HFF-Myc (cell line): ENCODE results near the gene TOM1.

ENCODE experiments used
- DNase-seq: peaks from one replicate; pipeline ENCODE4 v3.0.0-alpha.2; 2011; ENCODE audit warnings: low read depth; ENCODE audit errors: extremely low read depth
- H3K4me3 ChIP-seq: replicated peaks from 2 replicates; pipeline ENCODE4 v1.5.1; 2011; ENCODE audit warnings: low read depth, mild to moderate bottlenecking, control low read depth, low read length
- TF ChIP-seq, protein P1 (sequence below): IDR thresholded peaks from 2 replicates; pipeline ENCODE4 v1.5.1; 2012; ENCODE audit warnings: mild to moderate bottlenecking, low read depth, low read length, control low read depth; ENCODE audit errors: missing control alignments

Gene TOM1

GRCh38 chr22:35369996-35370395 is 70.3 kb downstream of the TOM1 start:
- TF ChIP-seq, protein P1, sequence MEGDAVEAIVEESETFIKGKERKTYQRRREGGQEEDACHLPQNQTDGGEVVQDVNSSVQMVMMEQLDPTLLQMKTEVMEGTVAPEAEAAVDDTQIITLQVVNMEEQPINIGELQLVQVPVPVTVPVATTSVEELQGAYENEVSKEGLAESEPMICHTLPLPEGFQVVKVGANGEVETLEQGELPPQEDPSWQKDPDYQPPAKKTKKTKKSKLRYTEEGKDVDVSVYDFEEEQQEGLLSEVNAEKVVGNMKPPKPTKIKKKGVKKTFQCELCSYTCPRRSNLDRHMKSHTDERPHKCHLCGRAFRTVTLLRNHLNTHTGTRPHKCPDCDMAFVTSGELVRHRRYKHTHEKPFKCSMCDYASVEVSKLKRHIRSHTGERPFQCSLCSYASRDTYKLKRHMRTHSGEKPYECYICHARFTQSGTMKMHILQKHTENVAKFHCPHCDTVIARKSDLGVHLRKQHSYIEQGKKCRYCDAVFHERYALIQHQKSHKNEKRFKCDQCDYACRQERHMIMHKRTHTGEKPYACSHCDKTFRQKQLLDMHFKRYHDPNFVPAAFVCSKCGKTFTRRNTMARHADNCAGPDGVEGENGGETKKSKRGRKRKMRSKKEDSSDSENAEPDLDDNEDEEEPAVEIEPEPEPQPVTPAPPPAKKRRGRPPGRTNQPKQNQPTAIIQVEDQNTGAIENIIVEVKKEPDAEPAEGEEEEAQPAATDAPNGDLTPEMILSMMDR = no peak
- no peak for DNase-seq
- H3K4me3 ChIP-seq = no peak overlapping the region

DNA sequence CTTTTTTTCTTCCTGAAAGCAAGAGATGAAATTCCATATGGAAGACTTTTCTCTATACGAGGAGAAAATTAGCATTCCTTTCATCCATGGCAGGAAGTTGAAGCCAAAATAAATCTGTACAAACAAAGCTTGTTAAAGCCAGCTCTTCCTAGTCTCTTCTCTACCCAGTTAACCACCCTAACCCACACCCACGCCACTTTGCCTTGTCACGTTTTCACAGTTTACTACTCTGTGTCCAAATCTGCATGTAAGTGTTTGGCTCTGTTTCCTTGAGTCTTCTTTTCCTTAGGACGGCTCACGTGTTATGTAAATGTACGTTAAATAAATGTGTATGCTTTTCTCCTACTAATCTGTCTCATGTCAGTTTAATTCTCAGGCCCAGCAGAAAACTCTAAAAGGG is 74.1 kb downstream of the TOM1 start:
- TF ChIP-seq, protein P1 = no peak
- H3K4me3 ChIP-seq = no peak overlapping the region
- no peak for DNase-seq

- no peak for DNase-seq
- TF ChIP-seq, protein P1 = no peak
- no peak overlapping the region for H3K4me3 ChIP-seq
Measured at GRCh38 chr22:35375031-35375430, 75.3 kb downstream of the TOM1 start.

DNA sequence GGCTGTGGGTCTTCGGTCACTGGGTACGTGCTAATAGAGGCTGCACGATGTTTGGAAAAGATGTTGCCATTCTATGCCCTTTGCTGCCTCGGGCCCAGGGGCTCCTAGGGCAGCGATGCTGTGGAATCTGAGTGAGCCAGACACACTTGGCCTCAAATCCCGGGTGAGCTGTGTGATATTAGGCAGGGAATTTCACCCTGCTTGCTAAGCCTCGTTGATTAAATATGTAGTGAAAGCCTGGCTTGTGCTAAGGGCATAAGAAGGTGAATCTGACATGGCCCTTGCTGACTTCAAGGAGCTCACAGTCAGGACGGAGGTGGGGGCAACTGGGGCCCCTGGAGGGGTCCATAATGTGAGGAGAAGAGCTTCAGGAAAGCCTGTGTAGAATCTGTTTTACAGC is 75.8 kb downstream of the TOM1 start:
- DNase-seq = no peak
- TF ChIP-seq, protein P1 = no peak
- H3K4me3 ChIP-seq = no peak overlapping the region

DNA sequence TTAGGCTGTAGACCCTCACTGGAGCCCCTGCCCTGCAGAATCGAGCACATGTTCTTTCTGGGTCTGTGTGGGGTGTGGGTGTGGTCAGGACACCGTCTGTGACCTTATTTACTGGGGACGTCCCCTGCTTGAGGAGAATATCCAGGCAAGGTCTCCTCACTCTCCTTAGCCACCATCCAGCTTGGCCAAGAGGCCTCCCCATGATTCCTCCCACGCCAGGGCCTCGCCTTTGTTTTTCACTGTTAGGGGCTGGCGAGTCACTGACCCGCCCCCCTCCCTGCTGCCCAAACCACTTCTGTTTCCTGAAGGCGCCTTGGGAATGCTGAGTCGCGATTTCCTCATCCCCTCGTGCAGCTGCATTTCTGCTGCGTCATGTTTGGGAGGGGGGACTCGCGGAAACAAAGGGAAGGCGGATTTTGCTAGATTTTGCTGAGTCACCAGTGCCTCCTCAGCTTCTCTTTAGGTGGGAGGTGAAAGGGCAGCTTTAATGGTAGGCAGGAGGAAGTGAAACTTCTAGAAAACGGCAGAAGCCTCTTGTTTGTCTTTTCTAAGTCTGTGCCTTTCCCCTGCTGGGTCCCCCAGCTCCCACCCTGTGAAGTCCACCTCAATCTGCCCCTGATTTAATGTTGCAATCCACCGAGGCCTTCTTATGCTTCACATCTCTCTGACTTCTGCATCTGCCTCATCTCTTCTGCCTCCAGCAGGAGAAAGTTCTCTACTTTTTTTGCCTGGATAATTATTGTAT is 77.2 kb downstream of the TOM1 start:
- TF ChIP-seq, protein P1 = no peak
- H3K4me3 ChIP-seq = no peak overlapping the region
- DNase-seq = peak; percentile 97

DNA sequence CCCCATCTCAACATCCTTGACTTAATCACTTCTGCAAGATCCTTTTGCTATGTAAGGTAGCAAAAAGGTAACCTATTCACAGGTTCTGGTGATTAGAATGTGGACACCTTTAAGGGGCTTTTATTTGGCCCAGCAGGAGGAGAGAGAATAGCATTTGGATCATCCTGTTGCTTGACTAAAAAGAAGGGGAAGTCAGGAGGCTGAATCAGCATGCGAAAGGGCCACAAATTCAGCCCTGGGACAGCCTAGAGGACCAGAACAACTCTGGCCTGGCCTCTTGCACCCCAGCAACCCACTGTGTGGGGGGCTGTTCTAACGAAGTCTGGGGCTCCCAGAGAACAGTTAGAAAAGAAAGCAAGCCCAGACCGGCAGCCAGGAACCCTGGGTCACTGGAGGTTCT is 78.0 kb downstream of the TOM1 start:
- no peak overlapping the region for H3K4me3 ChIP-seq
- TF ChIP-seq, protein P1 = no peak
- no peak for DNase-seq

GRCh38 chr22:35378621-35379020 is 78.9 kb downstream of the TOM1 start:
- DNase-seq = no peak
- no peak overlapping the region for H3K4me3 ChIP-seq

More at GRCh38 chr22:35378621-35379020, 78.9 kb downstream of the TOM1 start:
- TF ChIP-seq, protein P1 = no peak
